Astrocyte (in vitro differentiated cells and primary cell): ENCODE measurements around the gene SELENOP. TPM values are rescaled to one million over a fixed set of nuclear protein-coding genes. Genes with fewer than 3 reads are reported as not detected.

Experiments used
- DNase-seq: peaks from one replicate; pipeline ENCODE4 v3.0.0-alpha.2; 2010; ENCODE audit warnings: low read depth
- FAIRE-seq: peaks from 2 replicates; lab custom pipeline; 2011; peaks lifted over from hg19 to GRCh38; lab: Jason Lieb, UNC
- H2AFZ ChIP-seq: 2 replicates; pipeline ENCODE4 v1.6.0; 2012; ENCODE audit warnings: low read depth, low read length, inconsistent platforms
- H3K27ac ChIP-seq: 2 replicates; pipeline ENCODE4 v1.5.1; 2011; ENCODE audit warnings: low read depth, low read length, inconsistent platforms
- H3K27me3 ChIP-seq: 2 replicates; pipeline ENCODE4 v1.6.0; 2011; ENCODE audit warnings: low read length, inconsistent platforms; ENCODE audit not compliant: insufficient read depth
- H3K36me3 ChIP-seq: 2 replicates; pipeline ENCODE4 v1.5.1; 2011; ENCODE audit warnings: low read length, inconsistent platforms; ENCODE audit not compliant: insufficient read depth
- H3K4me1 ChIP-seq: 2 replicates; pipeline ENCODE4 v1.5.1; 2011; ENCODE audit warnings: low read length, inconsistent platforms; ENCODE audit not compliant: insufficient read depth
- H3K4me2 ChIP-seq: 2 replicates; pipeline ENCODE4 v1.6.0; 2012; ENCODE audit warnings: low read length, inconsistent platforms
- H3K4me3 ChIP-seq: 2 replicates; pipeline ENCODE4 v1.5.1; 2011; ENCODE audit warnings: low read depth, mild to moderate bottlenecking, low read length, inconsistent platforms; ENCODE audit not compliant: insufficient read depth
- H3K79me2 ChIP-seq: 2 replicates; pipeline ENCODE4 v1.6.0; 2012; ENCODE audit warnings: mild to moderate bottlenecking, low read length, inconsistent platforms; ENCODE audit not compliant: insufficient read depth
- H3K9ac ChIP-seq: 2 replicates; pipeline ENCODE4 v1.6.0; 2012; ENCODE audit warnings: mild to moderate bottlenecking, low read length, inconsistent platforms
- H3K9me3 ChIP-seq: 2 replicates; pipeline ENCODE4 v1.5.1; 2012; ENCODE audit warnings: low read depth, mild to moderate bottlenecking, low read length, inconsistent platforms; ENCODE audit not compliant: insufficient read depth
- H4K20me1 ChIP-seq: 2 replicates; pipeline ENCODE4 v1.6.0; 2012; ENCODE audit warnings: low read length, inconsistent platforms; ENCODE audit not compliant: insufficient read depth
- H3K27ac Mint-ChIP-seq: one replicate; pipeline ENCODE4 v1.8.0; 2021; ENCODE audit warnings: mild to moderate bottlenecking, mixed read lengths; ENCODE audit not compliant: unreplicated experiment
- H3K27me3 Mint-ChIP-seq: one replicate; pipeline ENCODE4 v1.8.0; 2021; ENCODE audit warnings: low read depth, mixed read lengths; ENCODE audit not compliant: unreplicated experiment
- H3K36me3 Mint-ChIP-seq: one replicate; pipeline ENCODE4 v1.8.0; 2021; ENCODE audit warnings: low read depth, mixed read lengths; ENCODE audit not compliant: unreplicated experiment
- H3K4me1 Mint-ChIP-seq: one replicate; pipeline ENCODE4 v1.8.0; 2021; ENCODE audit warnings: low read depth, mixed read lengths; ENCODE audit not compliant: unreplicated experiment
- H3K4me3 Mint-ChIP-seq: one replicate; pipeline ENCODE4 v1.8.0; 2021; ENCODE audit warnings: mild to moderate bottlenecking, moderate library complexity, mixed read lengths; ENCODE audit not compliant: unreplicated experiment
- H3K9me3 Mint-ChIP-seq: one replicate; pipeline ENCODE4 v1.8.0; 2021; ENCODE audit warnings: mild to moderate bottlenecking, mixed read lengths; ENCODE audit not compliant: unreplicated experiment
- CTCF ChIP-seq: IDR thresholded peaks from 2 replicates; pipeline ENCODE4 v1.5.1; 2011; ENCODE audit warnings: low read depth, mild to moderate bottlenecking, inconsistent platforms, low read length, moderate library complexity; ENCODE audit not compliant: insufficient read depth
- EZH2 ChIP-seq: IDR thresholded peaks from 2 replicates; pipeline ENCODE4 v1.6.1; 2012; ENCODE audit warnings: mild to moderate bottlenecking, low read length, inconsistent platforms; ENCODE audit not compliant: insufficient read depth
- total RNA-seq: library from RNA; stranded (reverse); gene quantifications from 2 replicates; pipeline ENCODE4 v1.2.1, GENCODE V29; 2021

SELENOP gene
- total RNA-seq, 1 donor from 2014 or later: 11.6 TPM

DNA sequence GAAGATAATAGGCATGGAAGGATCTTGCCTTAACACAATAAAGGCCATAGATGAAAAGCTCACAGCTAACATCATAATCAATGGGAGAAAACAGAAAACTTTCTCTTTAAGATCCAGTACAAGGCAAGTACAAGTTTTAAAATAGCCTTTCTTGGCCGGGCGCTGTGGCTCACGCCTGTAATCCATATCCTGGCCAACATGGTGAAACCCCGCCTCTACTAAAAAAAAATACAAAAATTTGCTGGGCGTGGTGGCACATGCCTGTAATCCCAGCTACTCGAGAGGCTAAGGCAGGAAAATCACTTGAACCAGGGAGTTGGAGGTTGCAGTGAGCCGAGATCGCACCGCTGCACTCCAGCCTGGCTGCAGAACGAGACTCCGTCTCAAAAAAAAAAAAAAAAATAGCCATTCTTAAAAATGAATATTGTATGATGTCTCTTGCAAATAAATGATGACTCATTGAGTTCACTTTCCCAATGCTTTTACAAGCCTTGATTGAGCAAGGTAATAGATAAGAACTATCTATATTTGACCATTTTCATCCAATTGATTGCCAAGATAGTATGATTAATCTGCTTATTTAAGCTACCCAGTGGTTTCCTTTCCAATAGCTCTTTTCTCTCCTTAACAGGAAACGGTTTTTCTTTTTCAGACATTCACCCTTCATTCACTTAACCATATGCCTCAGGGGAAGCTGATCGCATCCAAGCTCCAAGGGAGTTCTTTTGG is 39.3 kb downstream of the SELENOP start:
- Histone ChIP-seq H3K9ac (no peak overlapping the region), H3K4me1 (no peaks in the 10 kb centered on the region), H3K4me2 (no peak overlapping the region), H3K27me3 (no peaks in the 10 kb centered on the region), H3K4me3 (no peak overlapping the region), H3K27ac (no peak overlapping the region), H3K36me3 (no peaks in the 10 kb centered on the region), H4K20me1 (no peaks in the 10 kb centered on the region), H3K9me3 (no peaks in the 10 kb centered on the region), H3K79me2 (no peaks in the 10 kb centered on the region), H2AFZ (no peak overlapping the region)
- H3K4me1 Mint-ChIP-seq: no peaks in the 10 kb centered on the region
- peaks cover 3% of the 10 kb centered on the region for H3K27me3 Mint-ChIP-seq
- H3K9me3 Mint-ChIP-seq: peaks cover 3% of the 10 kb centered on the region
- H3K27ac Mint-ChIP-seq: no peak overlapping the region
- H3K36me3 Mint-ChIP-seq: no peaks in the 10 kb centered on the region
- TF ChIP-seq CTCF: no peak
- no peak for TF ChIP-seq EZH2
- DNase-seq (no peak), FAIRE-seq (no peak)
- no peak overlapping the region for H3K4me3 Mint-ChIP-seq

DNA sequence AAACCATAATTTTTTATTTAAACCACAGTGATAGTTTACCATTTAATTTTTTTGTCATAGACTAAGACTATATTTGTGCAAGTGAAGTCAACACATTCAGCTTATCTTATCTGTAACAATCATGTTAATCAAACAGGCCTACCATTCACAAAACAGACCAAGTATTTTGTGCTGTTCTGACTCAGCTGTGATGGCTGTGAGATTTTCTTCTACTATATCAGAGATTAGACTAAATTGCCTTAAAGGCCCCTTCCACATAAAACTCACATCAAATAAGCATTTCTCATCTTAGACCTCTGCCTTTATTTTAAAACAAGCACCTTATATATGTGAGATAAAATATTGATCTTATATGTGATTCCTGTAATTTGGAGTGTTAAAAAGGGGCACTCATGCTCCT is 41.7 kb downstream of the SELENOP start:
- Mint-ChIP-seq H3K27ac (no peak overlapping the region), H3K36me3 (no peaks in the 10 kb centered on the region), H3K4me3 (no peak overlapping the region), H3K4me1 (no peaks in the 10 kb centered on the region), H3K27me3 (peaks cover 3% of the 10 kb centered on the region), H3K9me3 (peaks cover 3% of the 10 kb centered on the region)
- H3K9ac ChIP-seq: no peak overlapping the region
- H2AFZ ChIP-seq: no peak overlapping the region
- no peak for TF ChIP-seq EZH2
- TF ChIP-seq CTCF: no peak
- H3K4me3 ChIP-seq: no peak overlapping the region
- H3K36me3 ChIP-seq: no peaks in the 10 kb centered on the region
- no peak for DNase-seq
- H3K79me2 ChIP-seq: no peaks in the 10 kb centered on the region
- FAIRE-seq: no peak
- no peaks in the 10 kb centered on the region for H3K4me1 ChIP-seq
- H4K20me1 ChIP-seq: no peaks in the 10 kb centered on the region
- H3K27me3 ChIP-seq: no peaks in the 10 kb centered on the region
- H3K27ac ChIP-seq: no peak overlapping the region
- H3K4me2 ChIP-seq: no peak overlapping the region
- H3K9me3 ChIP-seq: no peaks in the 10 kb centered on the region

DNA sequence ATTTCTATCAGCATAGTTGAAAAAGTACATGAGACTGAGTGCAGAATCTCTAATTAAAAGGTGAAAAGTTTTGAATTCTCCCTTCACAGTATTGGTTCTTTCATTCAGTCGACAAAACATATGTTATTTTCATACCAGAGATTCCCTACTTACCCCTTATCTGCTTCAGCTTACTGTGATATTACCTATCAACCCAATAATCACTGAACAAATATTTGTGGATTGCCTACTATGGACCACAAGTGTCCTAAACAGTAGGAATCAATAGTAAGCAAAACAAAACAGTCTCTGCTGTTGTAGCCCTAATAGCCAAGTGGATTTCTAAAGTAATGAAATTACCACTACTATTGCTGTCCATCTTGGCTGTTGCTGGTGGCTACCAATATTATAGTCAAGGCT is 43.6 kb downstream of the SELENOP start:
- H3K27ac ChIP-seq: no peak overlapping the region
- no peak overlapping the region for H3K27ac Mint-ChIP-seq
- H3K9ac ChIP-seq: no peak overlapping the region
- H3K79me2 ChIP-seq: no peaks in the 10 kb centered on the region
- no peak overlapping the region for H3K4me3 Mint-ChIP-seq
- no peaks in the 10 kb centered on the region for H3K9me3 ChIP-seq
- no peak for FAIRE-seq
- no peaks in the 10 kb centered on the region for H3K36me3 ChIP-seq
- H3K4me3 ChIP-seq: no peak overlapping the region
- H2AFZ ChIP-seq: no peak overlapping the region
- H3K4me2 ChIP-seq: no peak overlapping the region
- peaks cover 3% of the 10 kb centered on the region for H3K9me3 Mint-ChIP-seq
- no peaks in the 10 kb centered on the region for H3K4me1 ChIP-seq
- no peaks in the 10 kb centered on the region for H3K4me1 Mint-ChIP-seq
- TF ChIP-seq EZH2 (no peak), CTCF (no peak)
- no peak for DNase-seq
- H3K27me3 Mint-ChIP-seq: peaks cover 3% of the 10 kb centered on the region
- no peaks in the 10 kb centered on the region for H3K27me3 ChIP-seq
- no peaks in the 10 kb centered on the region for H3K36me3 Mint-ChIP-seq
- no peaks in the 10 kb centered on the region for H4K20me1 ChIP-seq
